H1 (cell line): Measurements from ENCODE around the gene MYO3A.

ENCODE experiments used
- CHD2 ChIP-seq: IDR thresholded peaks from 2 replicates; pipeline ENCODE4 v1.6.1; 2012; ENCODE audit warnings: low read length, improper control_type of control experiment
- CTCF ChIP-seq, 3 experiments: IDR thresholded peaks; 1 replicate in 2 of 3; 2 replicates in 1 of 3; pipeline versions ENCODE4 v1.5.1 to v1.6.1; 2011; ENCODE audit warnings: low read length in 3 of 3, mild to moderate bottlenecking in 3 of 3, inconsistent platforms in 2 of 3, low read depth in 1 of 3, moderate library complexity in 1 of 3; ENCODE audit not compliant: insufficient read depth in 1 of 3; ENCODE audit errors: control extremely low read depth in 1 of 3
- EP300 ChIP-seq, 2 experiments: IDR thresholded peaks; 1 replicate in 1 of 2; 2 replicates in 1 of 2; pipeline ENCODE4 v1.6.1; 2011 to 2012; ENCODE audit warnings: low read depth in 2 of 2, low read length in 2 of 2, mild to moderate bottlenecking in 2 of 2, borderline replicate concordance in 1 of 2, inconsistent platforms in 1 of 2, moderate library complexity in 1 of 2
- EZH2 ChIP-seq: fragments of 200-600 bp; sonication (generic); IDR thresholded peaks from 2 replicates; pipeline ENCODE4 v1.7.1; 2012; ENCODE audit warnings: low read depth, mild to moderate bottlenecking, moderate library complexity, low read length, inconsistent platforms; ENCODE audit not compliant: severe bottlenecking
- JUND ChIP-seq: IDR thresholded peaks from 2 replicates; pipeline ENCODE4 v1.6.1; 2011; ENCODE audit warnings: mild to moderate bottlenecking, improper control_type of control experiment, low read length
- PHF8 ChIP-seq: fragments of 200-600 bp; sonication (generic); conservative IDR thresholded peaks from 2 replicates; pipeline ENCODE4 v1.7.1; 2012; ENCODE audit warnings: low read depth, mild to moderate bottlenecking, inconsistent platforms, low read length, moderate library complexity
- POLR2A ChIP-seq, 2 experiments: IDR thresholded peaks; 1 replicate in 1 of 2; 2 replicates in 1 of 2; pipeline ENCODE4 v1.6.1; 2011; ENCODE audit warnings: low read depth in 2 of 2, low read length in 2 of 2, mild to moderate bottlenecking in 2 of 2; ENCODE audit errors: control extremely low read depth in 1 of 2
- POLR2AphosphoS5 ChIP-seq: IDR thresholded peaks from 2 replicates; pipeline ENCODE4 v1.6.1; 2011; ENCODE audit warnings: low read depth, low read length
- TBP ChIP-seq: IDR thresholded peaks from 2 replicates; pipeline ENCODE4 v1.6.1; 2011; ENCODE audit warnings: low read depth, low read length, improper control_type of control experiment
- TEAD4 ChIP-seq: IDR thresholded peaks from 2 replicates; pipeline ENCODE4 v1.6.1; 2012; ENCODE audit warnings: low read depth, low read length, inconsistent platforms, mixed read lengths

GRCh38 chr10:26024303-26024702 lies 90.3 kb downstream of the MYO3A start:
- TF ChIP-seq TEAD4 (no peak), POLR2AphosphoS5 (no peak), POLR2A (IDR thresholded peaks at IDR 0.05; ENCODE audit: control extremely low read depth in 1 of 2, low read depth in 2 of 2, low read length in 2 of 2) (no peak), TBP (no peak), CTCF (IDR thresholded peaks at IDR 0.05; ENCODE audit: control extremely low read depth in 1 of 3, insufficient read depth in 1 of 3, low read depth in 1 of 3, low read length in 3 of 3) (no peak), EZH2 (no peak), PHF8 (no peak), EP300 (IDR thresholded peaks at IDR 0.05; ENCODE audit: borderline replicate concordance in 1 of 2, low read depth in 2 of 2, low read length in 2 of 2) (no peak), JUND (no peak), CHD2 (no peak)
